ENCODE data around the gene PDE4D. TPM values are rescaled to one million over a fixed set of nuclear protein-coding genes. Genes with fewer than 3 reads are reported as not detected.

Gene PDE4D
- total RNA-seq, 2 experiments from 2014 or later: 164 to 175 TPM

- CTCF ChIA-PET: interaction anchor here (1.3 kb wide), 1 partner anchor 19 kb away, joined by 3 read pairs; no protein-coding TSS in a partner anchor
- intact Hi-C loops (cut with DNase I, micrococcal nuclease): no loop called here
- no peak for TF ChIP-seq CTCF (IDR thresholded peaks at IDR 0.05)
- Mint-ChIP-seq H3K4me3 (no peak overlapping the region), H3K27ac (no peak overlapping the region), H3K4me1 (ENCODE audit: low read depth) (no peaks in the 10 kb centered on the region), H3K27me3 (peaks cover 22% of the 10 kb centered on the region), H3K9me3 (no peaks in the 10 kb centered on the region), H3K36me3 (ENCODE audit: low read depth) (no peaks in the 10 kb centered on the region)
- DNase-seq (no peak), ATAC-seq (ENCODE audit: poor library complexity) (no peak)
- no peaks in the 10 kb centered on the region for H3K4me1 ChIP-seq (ENCODE audit: insufficient read depth, low read length)
- no peaks in the 10 kb centered on the region for H3K27me3 ChIP-seq (ENCODE audit: control insufficient read depth in 1 of 2, insufficient read depth in 2 of 2, low read length in 2 of 2)
- H3K36me3 ChIP-seq (ENCODE audit: insufficient read depth, low read length): no peaks in the 10 kb centered on the region
- no peak overlapping the region for H3K27ac ChIP-seq (ENCODE audit: low read depth in 1 of 2, low read length in 2 of 2)
- H3K9me3 ChIP-seq (ENCODE audit: control insufficient read depth in 1 of 2, insufficient read depth in 1 of 2, low read length in 2 of 2): no peaks in the 10 kb centered on the region
- H3K4me3 ChIP-seq (ENCODE audit: low read length): no peak overlapping the region
- POLR2A ChIA-PET: no interaction called here
These were observed 64.9 kb downstream of the PDE4D start for GRCh38 chr5:59828623-59829022.

GRCh38 chr5:59826996-59827395 is 66.5 kb downstream of the PDE4D start:
- H3K27me3 Mint-ChIP-seq: peaks cover 22% of the 10 kb centered on the region
- H3K4me3 Mint-ChIP-seq: no peak overlapping the region
- no peaks in the 10 kb centered on the region for H3K27me3 ChIP-seq (ENCODE audit: control insufficient read depth in 1 of 2, insufficient read depth in 2 of 2, low read length in 2 of 2)
- ATAC-seq (ENCODE audit: poor library complexity) (no peak), DNase-seq (no peak)
- H3K4me3 ChIP-seq (ENCODE audit: low read length): no peak overlapping the region
- intact Hi-C loops (cut with DNase I, micrococcal nuclease): no loop called here
- no peak overlapping the region for H3K27ac Mint-ChIP-seq
- no peaks in the 10 kb centered on the region for H3K9me3 ChIP-seq (ENCODE audit: control insufficient read depth in 1 of 2, insufficient read depth in 1 of 2, low read length in 2 of 2)
- H3K36me3 Mint-ChIP-seq (ENCODE audit: low read depth): no peaks in the 10 kb centered on the region
- H3K4me1 Mint-ChIP-seq (ENCODE audit: low read depth): no peaks in the 10 kb centered on the region
- no peak overlapping the region for H3K27ac ChIP-seq (ENCODE audit: low read depth in 1 of 2, low read length in 2 of 2)
- ChIA-PET CTCF (no interaction called here), POLR2A (no interaction called here)
- no peaks in the 10 kb centered on the region for H3K9me3 Mint-ChIP-seq
- H3K36me3 ChIP-seq (ENCODE audit: insufficient read depth, low read length): no peaks in the 10 kb centered on the region
- H3K4me1 ChIP-seq (ENCODE audit: insufficient read depth, low read length): no peaks in the 10 kb centered on the region
- TF ChIP-seq CTCF (IDR thresholded peaks at IDR 0.05): no peak

GRCh38 chr5:59823420-59823819 is 70.1 kb downstream of the PDE4D start:
- no peaks in the 10 kb centered on the region for H3K9me3 Mint-ChIP-seq
- no peak overlapping the region for H3K4me3 Mint-ChIP-seq
- H3K36me3 Mint-ChIP-seq (ENCODE audit: low read depth): no peaks in the 10 kb centered on the region
- ATAC-seq (ENCODE audit: poor library complexity) (no peak), DNase-seq (no peak)
- Histone ChIP-seq H3K36me3 (ENCODE audit: insufficient read depth, low read length) (no peaks in the 10 kb centered on the region), H3K27me3 (ENCODE audit: control insufficient read depth in 1 of 2, insufficient read depth in 2 of 2, low read length in 2 of 2) (no peaks in the 10 kb centered on the region), H3K9me3 (ENCODE audit: control insufficient read depth in 1 of 2, insufficient read depth in 1 of 2, low read length in 2 of 2) (no peaks in the 10 kb centered on the region), H3K4me1 (ENCODE audit: insufficient read depth, low read length) (no peaks in the 10 kb centered on the region), H3K4me3 (ENCODE audit: low read length) (no peak overlapping the region), H3K27ac (ENCODE audit: low read depth in 1 of 2, low read length in 2 of 2) (no peak overlapping the region)
- no peak overlapping the region for H3K27ac Mint-ChIP-seq
- peaks cover 28% of the 10 kb centered on the region for H3K27me3 Mint-ChIP-seq
- no peak for TF ChIP-seq CTCF (IDR thresholded peaks at IDR 0.05)
- intact Hi-C loops (cut with DNase I, micrococcal nuclease): no loop called here
- ChIA-PET POLR2A (no interaction called here), CTCF (interaction anchor here (1.6 kb wide), 1 partner anchor 14 kb away, joined by 4 read pairs; no protein-coding TSS in a partner anchor)
- no peaks in the 10 kb centered on the region for H3K4me1 Mint-ChIP-seq (ENCODE audit: low read depth)
